Forelimb muscle (tissue), 1 donor: Measurements from ENCODE around the gene TMEM220. TPM values are rescaled to one million over a fixed set of nuclear protein-coding genes. Genes with fewer than 3 reads are reported as not detected.

Source experiments
- DNase-seq: peaks from one replicate; pipeline ENCODE4 v3.0.0-alpha.2; 2013; ENCODE audit warnings: low read depth
- polyA plus RNA-seq: library from polyadenylated mRNA; unstranded; fragments of 120-200 nt; gene quantifications from one replicate; pipeline ENCODE4 v1.2.1, GENCODE V29; 2013; ENCODE audit not compliant: insufficient read length

The TMEM220 gene
- polyA plus RNA-seq, 1 donor: 11.3 TPM

- no peak for DNase-seq
These were observed 65.3 kb downstream of the TMEM220 start for GRCh38 chr17:10664571-10664970.

Other genes starting within 250 kb of the TMEM220 start
- 12.1 TPM for gene MYH1, start 211.5 kb downstream of the TMEM220 start, polyA plus RNA-seq
- gene MYH2, start 180.4 kb downstream of the TMEM220 start, polyA plus RNA-seq: 74.3 TPM
- 15,569 TPM for gene MYH3, start 72.7 kb downstream of the TMEM220 start, polyA plus RNA-seq
- 26.1 TPM for gene SCO1, start 32.5 kb downstream of the TMEM220 start, polyA plus RNA-seq
- 21.4 TPM for gene ADPRM, start 32.4 kb downstream of the TMEM220 start, polyA plus RNA-seq
- gene TMEM238L, start 74.1 kb upstream of the TMEM220 start, polyA plus RNA-seq: 0.23 TPM
- 0.06 TPM for gene PIRT, start 108.1 kb upstream of the TMEM220 start, polyA plus RNA-seq